Activated CD8-positive, alpha-beta memory T cell treated with anti-CD3 and anti-CD28 coated beads, Interleukin-2, amount 50 U/mL, for 24 hours (primary cell): ENCODE data around the gene KMT5B.

Source experiments
- DNase-seq: peaks from one replicate; pipeline ENCODE4 v3.0.0-alpha.2; 2020; ENCODE audit errors: extremely low read depth

Gene KMT5B

GRCh38 chr11:68120273-68121066 is 92.6 kb downstream of the KMT5B start:
- no peak for DNase-seq

- no peak for DNase-seq
Observed at GRCh38 chr11:68118706-68119448, 94.2 kb downstream of the KMT5B start.

- no peak for DNase-seq
Observed at GRCh38 chr11:68117853-68118470, 95.1 kb downstream of the KMT5B start.

GRCh38 chr11:68116974-68117373 is 96.1 kb downstream of the KMT5B start:
- no peak for DNase-seq

GRCh38 chr11:68116126-68116525 is 97.0 kb downstream of the KMT5B start:
- no peak for DNase-seq

GRCh38 chr11:68115285-68115684 is 97.8 kb downstream of the KMT5B start:
- no peak for DNase-seq

- no peak for DNase-seq
Observed at GRCh38 chr11:68113986-68114385, 99.1 kb downstream of the KMT5B start.

GRCh38 chr11:68107689-68108088 is 105.4 kb downstream of the KMT5B start:
- no peak for DNase-seq

- no peak for DNase-seq
Observed at GRCh38 chr11:68106165-68106940, 106.7 kb downstream of the KMT5B start.
